ENCODE data around the gene CLK1.
"Not testable (repeated sequence)": the region's sequence is repeated elsewhere in the genome, so short reads cannot be mapped to it uniquely, and the experiment has no call there.

The CLK1 gene

GRCh38 chr2:200851398-200852248 lies 12.8 kb downstream of the CLK1 start:
- DNase-seq (ENCODE audit: low read depth in 2 of 3, low spot score in 1 of 3): no peak

- DNase-seq (ENCODE audit: low read depth in 2 of 3, low spot score in 1 of 3): no peak
Observed at GRCh38 chr2:200850512-200851256, 13.8 kb downstream of the CLK1 start.

GRCh38 chr2:200847939-200848338 lies 16.5 kb downstream of the CLK1 start:
- DNase-seq (ENCODE audit: low read depth in 2 of 3, low spot score in 1 of 3): no peak

GRCh38 chr2:200847269-200847668 lies 17.2 kb downstream of the CLK1 start:
- DNase-seq (ENCODE audit: low read depth in 2 of 3, low spot score in 1 of 3): no peak

GRCh38 chr2:200845669-200846325 lies 18.7 kb downstream of the CLK1 start:
- DNase-seq (ENCODE audit: low read depth in 2 of 3, low spot score in 1 of 3): no peak

- DNase-seq (ENCODE audit: low read depth in 2 of 3, low spot score in 1 of 3): no peak
Observed at GRCh38 chr2:200845194-200845593, 19.3 kb downstream of the CLK1 start.

GRCh38 chr2:200843993-200844948 lies 20.2 kb downstream of the CLK1 start:
- no peak for DNase-seq (ENCODE audit: low read depth in 2 of 3, low spot score in 1 of 3)

- no peak for DNase-seq (ENCODE audit: low read depth in 2 of 3, low spot score in 1 of 3)
Observed at GRCh38 chr2:200839513-200839912, 24.9 kb downstream of the CLK1 start.

GRCh38 chr2:200834701-200835100 lies 29.8 kb downstream of the CLK1 start:
- DNase-seq (ENCODE audit: low read depth in 2 of 3, low spot score in 1 of 3): no peak

- no peak for DNase-seq (ENCODE audit: low read depth in 2 of 3, low spot score in 1 of 3)
Observed at GRCh38 chr2:200829258-200829655, 35.2 kb downstream of the CLK1 start.

- no peak for DNase-seq (ENCODE audit: low read depth in 2 of 3, low spot score in 1 of 3)
Observed at GRCh38 chr2:200828572-200829257, 35.7 kb downstream of the CLK1 start.

GRCh38 chr2:200828104-200828503 lies 36.4 kb downstream of the CLK1 start:
- DNase-seq (ENCODE audit: low read depth in 2 of 3, low spot score in 1 of 3): no peak

- no peak for DNase-seq (ENCODE audit: low read depth in 2 of 3, low spot score in 1 of 3)
Observed at GRCh38 chr2:200821686-200822245, 42.7 kb downstream of the CLK1 start.

- DNase-seq (ENCODE audit: low read depth in 2 of 3, low spot score in 1 of 3): no peak
Observed at GRCh38 chr2:200820573-200821234, 43.8 kb downstream of the CLK1 start.

GRCh38 chr2:200818732-200819131 lies 45.7 kb downstream of the CLK1 start:
- DNase-seq (ENCODE audit: low read depth in 2 of 3, low spot score in 1 of 3): not testable (repeated sequence)

GRCh38 chr2:200814917-200815316 lies 49.5 kb downstream of the CLK1 start:
- no peak for DNase-seq (ENCODE audit: low read depth in 2 of 3, low spot score in 1 of 3)

GRCh38 chr2:200814276-200814815 lies 50.1 kb downstream of the CLK1 start:
- DNase-seq (ENCODE audit: low read depth in 2 of 3, low spot score in 1 of 3): peak; percentile 15 to 28 (median 21)

GRCh38 chr2:200812122-200813022 lies 52.1 kb downstream of the CLK1 start:
- peak; percentile 33 to 46 (median 33) for DNase-seq (ENCODE audit: low read depth in 2 of 3, low spot score in 1 of 3)
